KMS-11 (cell line): ENCODE results near the gene FAM168B.

Experiments used
- H2AFZ ChIP-seq: fragments of 200-600 bp; sonication (generic); 2 replicates; pipeline ENCODE4 v1.6.1; 2016; ENCODE audit warnings: antibody characterized with exemption, mixed run types, low read depth
- H3K27ac ChIP-seq: fragments of 200-600 bp; sonication (generic); 2 replicates; pipeline ENCODE4 v1.6.1; 2016; ENCODE audit warnings: mild to moderate bottlenecking, mixed run types
- H3K27me3 ChIP-seq: fragments of 200-600 bp; sonication (generic); 2 replicates; pipeline ENCODE4 v1.6.1; 2017; ENCODE audit warnings: mild to moderate bottlenecking, low read depth, mixed run types, moderate library complexity; ENCODE audit not compliant: insufficient read depth
- H3K36me3 ChIP-seq: fragments of 200-600 bp; sonication (generic); 2 replicates; pipeline ENCODE4 v1.6.1; 2017; ENCODE audit warnings: mild to moderate bottlenecking, mixed run types; ENCODE audit not compliant: insufficient read depth
- H3K4me1 ChIP-seq: fragments of 200-600 bp; sonication (generic); 2 replicates; pipeline ENCODE4 v1.6.1; 2016; ENCODE audit warnings: mild to moderate bottlenecking, low read depth, mixed run types; ENCODE audit not compliant: poor library complexity, severe bottlenecking
- H3K4me2 ChIP-seq: fragments of 200-600 bp; sonication (generic); 2 replicates; pipeline ENCODE4 v1.7.0; 2016; ENCODE audit warnings: mild to moderate bottlenecking, mixed run types
- H3K4me3 ChIP-seq: fragments of 200-600 bp; sonication (generic); IDR thresholded peaks from 2 replicates; pipeline ENCODE4 v1.6.1; 2017; ENCODE audit warnings: low read depth, low read length, mixed read lengths; ENCODE audit not compliant: insufficient read depth
- H3K79me2 ChIP-seq: fragments of 200-600 bp; sonication (generic); 2 replicates; pipeline ENCODE4 v1.6.1; 2016; ENCODE audit warnings: low read depth, mixed run types; ENCODE audit not compliant: insufficient read depth
- H3K9ac ChIP-seq: fragments of 200-600 bp; sonication (generic); 2 replicates; pipeline ENCODE4 v1.6.1; 2016; ENCODE audit warnings: mild to moderate bottlenecking, mixed run types
- H4K20me1 ChIP-seq: fragments of 200-600 bp; sonication (generic); 2 replicates; pipeline ENCODE4 v1.6.1; 2016; ENCODE audit warnings: mild to moderate bottlenecking, mixed run types; ENCODE audit not compliant: insufficient read depth
- CTCF ChIP-seq: fragments of 200-600 bp; sonication (generic); conservative IDR thresholded peaks from 2 replicates; pipeline ENCODE4 v1.6.1; 2017; ENCODE audit warnings: low read depth, mild to moderate bottlenecking, antibody characterized with exemption, low read length, moderate library complexity, mixed read lengths

The FAM168B gene

GRCh38 chr2:131039535-131039907 is 53.7 kb downstream of the FAM168B start:
- H3K9ac ChIP-seq: no peak overlapping the region
- no peak for TF ChIP-seq CTCF
- no peak overlapping the region for H3K4me3 ChIP-seq
- no peak overlapping the region for H2AFZ ChIP-seq
- no peak overlapping the region for H3K4me2 ChIP-seq
- H3K4me1 ChIP-seq: no peaks in the 10 kb centered on the region
- H4K20me1 ChIP-seq: no peaks in the 10 kb centered on the region
- no peaks in the 10 kb centered on the region for H3K27me3 ChIP-seq
- H3K36me3 ChIP-seq: no peaks in the 10 kb centered on the region
- H3K79me2 ChIP-seq: no peaks in the 10 kb centered on the region
- H3K27ac ChIP-seq: no peak overlapping the region

GRCh38 chr2:131039101-131039440 is 54.2 kb downstream of the FAM168B start:
- H3K4me3 ChIP-seq: no peak overlapping the region
- no peaks in the 10 kb centered on the region for H3K4me1 ChIP-seq
- no peak overlapping the region for H3K4me2 ChIP-seq

GRCh38 chr2:131038258-131039100 is 54.8 kb downstream of the FAM168B start:
- no peak overlapping the region for H3K4me2 ChIP-seq
- H2AFZ ChIP-seq: no peak overlapping the region
- no peaks in the 10 kb centered on the region for H3K36me3 ChIP-seq
- no peaks in the 10 kb centered on the region for H3K4me1 ChIP-seq
- H3K4me3 ChIP-seq: no peak overlapping the region
- TF ChIP-seq CTCF: no peak
- no peak overlapping the region for H3K9ac ChIP-seq
- no peaks in the 10 kb centered on the region for H4K20me1 ChIP-seq
- H3K27ac ChIP-seq: no peak overlapping the region
- H3K79me2 ChIP-seq: no peaks in the 10 kb centered on the region
- no peaks in the 10 kb centered on the region for H3K27me3 ChIP-seq

More at GRCh38 chr2:131039101-131039440, 54.2 kb downstream of the FAM168B start:
- no peaks in the 10 kb centered on the region for H3K79me2 ChIP-seq
- H4K20me1 ChIP-seq: no peaks in the 10 kb centered on the region
- H3K27ac ChIP-seq: no peak overlapping the region
- no peak for TF ChIP-seq CTCF
- H3K36me3 ChIP-seq: no peaks in the 10 kb centered on the region
- no peaks in the 10 kb centered on the region for H3K27me3 ChIP-seq
- H3K9ac ChIP-seq: no peak overlapping the region
- H2AFZ ChIP-seq: no peak overlapping the region

- TF ChIP-seq CTCF: no peak
- no peak overlapping the region for H3K27ac ChIP-seq
- no peaks in the 10 kb centered on the region for H3K4me1 ChIP-seq
- H3K4me2 ChIP-seq: no peak overlapping the region
- H3K79me2 ChIP-seq: no peaks in the 10 kb centered on the region
- H2AFZ ChIP-seq: no peak overlapping the region
- H3K36me3 ChIP-seq: no peaks in the 10 kb centered on the region
- no peak overlapping the region for H3K9ac ChIP-seq
- no peak overlapping the region for H3K4me3 ChIP-seq
- no peaks in the 10 kb centered on the region for H3K27me3 ChIP-seq
- no peaks in the 10 kb centered on the region for H4K20me1 ChIP-seq
Measured at GRCh38 chr2:131037398-131038257, 55.6 kb downstream of the FAM168B start.
